Nephron (organoid): Measurements from ENCODE around the gene DHH.

ENCODE experiments used
- H3K27ac Mint-ChIP-seq, 3 experiments: 2 replicates each; pipeline ENCODE4 v1.8.0; 2020; ENCODE audit warnings: mixed read lengths in 3 of 3, mild to moderate bottlenecking in 2 of 3, moderate library complexity in 1 of 3
- H3K27me3 Mint-ChIP-seq: 2 replicates; pipeline ENCODE4 v1.8.0; 2021; ENCODE audit warnings: low read depth, mild to moderate bottlenecking, moderate library complexity, mixed read lengths
- H3K36me3 Mint-ChIP-seq: 2 replicates; pipeline ENCODE4 v1.8.0; 2020; ENCODE audit warnings: low read depth, mixed read lengths
- H3K4me1 Mint-ChIP-seq: 2 replicates; pipeline ENCODE4 v1.8.0; 2020; ENCODE audit warnings: mixed read lengths
- H3K4me3 Mint-ChIP-seq, 3 experiments: 2 replicates each; pipeline ENCODE4 v1.8.0; 2020; ENCODE audit warnings: mild to moderate bottlenecking in 3 of 3, mixed read lengths in 3 of 3, moderate library complexity in 2 of 3
- H3K9me3 Mint-ChIP-seq: 2 replicates; pipeline ENCODE4 v1.8.0; 2020; ENCODE audit warnings: mixed read lengths
- TF ChIP-seq, protein P1 (sequence below), 3 experiments: fragments of 200-600 bp; sonication (generic); IDR thresholded peaks; one replicate each; pipeline ENCODE4 v1.5.0; 2021; ENCODE audit warnings: antibody characterized with exemption in 3 of 3; ENCODE audit not compliant: unreplicated experiment in 3 of 3

DHH gene

DNA sequence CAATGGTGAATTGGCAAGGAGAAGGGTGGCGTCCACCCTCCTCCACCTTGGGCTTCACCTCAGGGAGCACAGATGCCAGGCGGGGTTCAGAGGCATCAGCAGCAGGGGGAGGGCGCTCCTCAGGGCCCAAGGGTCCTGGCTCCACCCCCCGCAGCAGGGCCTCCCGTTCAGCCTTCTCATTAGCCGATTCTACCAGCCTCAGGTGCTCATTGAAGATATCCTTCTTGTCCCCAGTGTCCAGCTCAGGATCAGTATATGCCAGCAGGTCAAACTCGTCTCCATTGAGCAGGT lies 56.7 kb downstream of the DHH start:
- Mint-ChIP-seq H3K27ac (no peak overlapping the region), H3K9me3 (no peaks in the 10 kb centered on the region), H3K4me3 (no peak overlapping the region), H3K27me3 (no peaks in the 10 kb centered on the region), H3K4me1 (peaks cover 4% of the 10 kb centered on the region), H3K36me3 (peaks cover 54% of the 10 kb centered on the region)
- TF ChIP-seq, protein P1, sequence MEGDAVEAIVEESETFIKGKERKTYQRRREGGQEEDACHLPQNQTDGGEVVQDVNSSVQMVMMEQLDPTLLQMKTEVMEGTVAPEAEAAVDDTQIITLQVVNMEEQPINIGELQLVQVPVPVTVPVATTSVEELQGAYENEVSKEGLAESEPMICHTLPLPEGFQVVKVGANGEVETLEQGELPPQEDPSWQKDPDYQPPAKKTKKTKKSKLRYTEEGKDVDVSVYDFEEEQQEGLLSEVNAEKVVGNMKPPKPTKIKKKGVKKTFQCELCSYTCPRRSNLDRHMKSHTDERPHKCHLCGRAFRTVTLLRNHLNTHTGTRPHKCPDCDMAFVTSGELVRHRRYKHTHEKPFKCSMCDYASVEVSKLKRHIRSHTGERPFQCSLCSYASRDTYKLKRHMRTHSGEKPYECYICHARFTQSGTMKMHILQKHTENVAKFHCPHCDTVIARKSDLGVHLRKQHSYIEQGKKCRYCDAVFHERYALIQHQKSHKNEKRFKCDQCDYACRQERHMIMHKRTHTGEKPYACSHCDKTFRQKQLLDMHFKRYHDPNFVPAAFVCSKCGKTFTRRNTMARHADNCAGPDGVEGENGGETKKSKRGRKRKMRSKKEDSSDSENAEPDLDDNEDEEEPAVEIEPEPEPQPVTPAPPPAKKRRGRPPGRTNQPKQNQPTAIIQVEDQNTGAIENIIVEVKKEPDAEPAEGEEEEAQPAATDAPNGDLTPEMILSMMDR (IDR thresholded peaks at IDR 0.05; ENCODE audit: unreplicated experiment in 3 of 3) = no peak

DNA sequence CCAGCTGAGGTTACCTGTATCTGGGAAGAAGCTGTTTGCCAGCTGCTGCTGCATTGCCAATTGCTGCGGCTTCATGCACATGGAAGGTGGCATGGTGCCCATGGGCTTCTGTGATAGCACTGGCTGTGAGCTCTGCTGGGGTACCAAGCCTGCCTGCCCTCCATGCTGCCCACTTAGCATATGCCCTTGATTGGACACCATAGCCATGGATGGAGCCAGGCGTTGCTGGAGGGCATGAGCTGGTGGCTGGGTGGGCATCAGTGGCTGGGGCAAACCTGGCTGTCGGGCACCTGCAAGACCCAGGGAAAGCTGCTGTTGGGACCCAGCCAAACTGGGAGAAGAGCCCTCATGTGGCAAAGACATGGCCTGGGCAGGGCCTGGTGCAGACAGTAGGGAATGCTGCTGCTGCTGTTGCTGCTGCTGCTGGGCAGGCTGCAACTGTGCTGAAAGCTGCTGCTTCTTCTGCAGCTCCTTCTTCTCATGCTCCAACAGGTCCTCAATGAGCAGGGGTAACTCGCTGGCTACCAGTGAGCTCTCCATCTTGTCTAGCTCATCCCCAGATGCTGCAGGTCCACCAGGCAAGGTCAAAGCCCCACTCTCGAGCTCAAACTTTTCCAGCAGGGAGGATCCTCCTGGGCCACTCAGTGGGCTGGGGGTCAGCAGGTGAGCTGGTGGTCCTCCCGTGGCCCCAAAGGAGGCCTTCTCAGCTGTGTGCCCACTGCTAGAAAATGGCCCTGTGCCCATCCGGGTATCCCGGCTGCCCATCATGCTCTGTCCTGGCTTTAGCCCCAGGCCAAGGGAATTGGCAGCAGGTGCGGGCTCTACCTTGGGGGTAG lies 57.3 kb downstream of the DHH start:
- Mint-ChIP-seq H3K4me3 (no peak overlapping the region), H3K27ac (no peak overlapping the region), H3K27me3 (no peaks in the 10 kb centered on the region), H3K36me3 (peaks cover 49% of the 10 kb centered on the region), H3K9me3 (no peaks in the 10 kb centered on the region), H3K4me1 (peaks cover 4% of the 10 kb centered on the region)
- TF ChIP-seq, protein P1 (IDR thresholded peaks at IDR 0.05; ENCODE audit: unreplicated experiment in 3 of 3) = no peak
